ENCODE results near the gene STK26. TPM values are rescaled to one million over a fixed set of nuclear protein-coding genes. Genes with fewer than 3 reads are reported as not detected.

STK26 gene
- total and polyA plus RNA-seq, 2 experiments from 2014 or later: 65.2 to 110 TPM

- peak; percentile 63 for ATAC-seq
- H3K36me3 Mint-ChIP-seq (ENCODE audit: low read depth): no peaks in the 10 kb centered on the region
These were observed 17.9 kb downstream of the STK26 start for GRCh38 chrX:132041015-132041414.

GRCh38 chrX:132043977-132044376, 20.9 kb downstream of the STK26 start:
- H4K20me1 ChIP-seq (replicated peaks; ENCODE audit: insufficient read depth): peaks cover 4% of the 10 kb centered on the region; the same call in 1 of the 2 replicates
- H3K4me3 ChIP-seq: peak overlapping the region; percentile 21; the same call in 1 of the 2 replicates
- no peaks in the 10 kb centered on the region for H3K27me3 ChIP-seq (ENCODE audit: insufficient read depth)
- Mint-ChIP-seq H3K4me1 (peaks cover 55% of the 10 kb centered on the region), H3K9me3 (no peaks in the 10 kb centered on the region), H3K27ac (peak overlapping the region; percentile 80; the same call in 1 of the 2 replicates), H3K4me3 (peak overlapping the region; percentile 17; the same call in 2 of the 3 replicates), H3K36me3 (ENCODE audit: low read depth) (no peaks in the 10 kb centered on the region), H3K27me3 (ENCODE audit: insufficient read depth, low read depth, poor library complexity) (peaks cover 3% of the 10 kb centered on the region)
- ATAC-seq (peak; percentile 81), DNase-seq (ENCODE audit: low spot score) (no peak)
- H3K9me2 ChIP-seq (ENCODE audit: insufficient read depth): no peaks in the 10 kb centered on the region
- peak overlapping the region; percentile 62; the same call in 1 of the 2 replicates for H3K27ac ChIP-seq (ENCODE audit: low read depth)
- H3K4me1 ChIP-seq (ENCODE audit: insufficient read depth): peaks cover 60% of the 10 kb centered on the region
- no peaks in the 10 kb centered on the region for H3K36me3 ChIP-seq (ENCODE audit: insufficient read depth)
- peak overlapping the region; percentile 70 for H3K4me2 ChIP-seq
- peaks cover 82% of the 10 kb centered on the region for H3K79me2 ChIP-seq (replicated peaks; ENCODE audit: insufficient read depth)
- H2AFZ ChIP-seq: no peak overlapping the region
- H3F3A ChIP-seq (replicated peaks; ENCODE audit: low read depth): no peaks in the 10 kb centered on the region
- TF ChIP-seq ZNF331 (CRISPR knock-in tag; IDR thresholded peaks at IDR 0.05; ENCODE audit: low read depth): no peak
- no peak for TF ChIP-seq ETS1 (IDR thresholded peaks at IDR 0.05)
- TF ChIP-seq ZNF114 (CRISPR knock-in tag; IDR thresholded peaks at IDR 0.05): no peak
- no peak for TF ChIP-seq JUNB (IDR thresholded peaks at IDR 0.05; ENCODE audit: unreplicated experiment)
- no peak for TF ChIP-seq REST (IDR thresholded peaks at IDR 0.05; ENCODE audit: unreplicated experiment)
- no peak for TF ChIP-seq STAT1 (IDR thresholded peaks at IDR 0.05; ENCODE audit: unreplicated experiment)
- TF ChIP-seq ZNF462 (CRISPR knock-in tag; IDR thresholded peaks at IDR 0.05): no peak
- TF ChIP-seq EZH2 (IDR thresholded peaks at IDR 0.05; ENCODE audit: low read depth, unreplicated experiment): no peak
- no peak for TF ChIP-seq POLR2AphosphoS5 (IDR thresholded peaks at IDR 0.05; ENCODE audit: low read depth)
- TF ChIP-seq EZH2phosphoT487 (IDR thresholded peaks at IDR 0.05; ENCODE audit: unreplicated experiment): no peak
- no peak for TF ChIP-seq CREB1 (CRISPR knock-in tag; IDR thresholded peaks at IDR 0.05; ENCODE audit: low read depth)

More at GRCh38 chrX:132041015-132041414, 17.9 kb downstream of the STK26 start:
- Histone ChIP-seq H3K27ac (ENCODE audit: low read depth) (no peak overlapping the region), H3K4me2 (peak overlapping the region; percentile 15; the same call in 1 of the 2 replicates), H3K79me2 (replicated peaks; ENCODE audit: insufficient read depth) (peaks cover 86% of the 10 kb centered on the region), H4K20me1 (replicated peaks; ENCODE audit: insufficient read depth) (peaks cover 15% of the 10 kb centered on the region), H3K27me3 (ENCODE audit: insufficient read depth) (no peaks in the 10 kb centered on the region), H2AFZ (no peak overlapping the region), H3K4me1 (ENCODE audit: insufficient read depth) (peaks cover 77% of the 10 kb centered on the region), H3K9me2 (ENCODE audit: insufficient read depth) (no peaks in the 10 kb centered on the region), H3K36me3 (ENCODE audit: insufficient read depth) (no peaks in the 10 kb centered on the region), H3F3A (replicated peaks; ENCODE audit: low read depth) (no peaks in the 10 kb centered on the region), H3K4me3 (no peak overlapping the region)
- peak overlapping the region; percentile 41; the same call in 2 of the 3 replicates for H3K4me3 Mint-ChIP-seq
- H3K9me3 Mint-ChIP-seq: no peaks in the 10 kb centered on the region
- no peak for TF ChIP-seq JUNB (IDR thresholded peaks at IDR 0.05; ENCODE audit: unreplicated experiment)
- no peak for TF ChIP-seq CREB1 (CRISPR knock-in tag; IDR thresholded peaks at IDR 0.05; ENCODE audit: low read depth)
- no peak for TF ChIP-seq ZNF331 (CRISPR knock-in tag; IDR thresholded peaks at IDR 0.05; ENCODE audit: low read depth)
- TF ChIP-seq ZNF114 (CRISPR knock-in tag; IDR thresholded peaks at IDR 0.05): no peak
- peak overlapping the region; percentile 79 for H3K27ac Mint-ChIP-seq
- peaks cover 63% of the 10 kb centered on the region for H3K4me1 Mint-ChIP-seq
- DNase-seq (ENCODE audit: low spot score): peak; percentile 8
- peaks cover 3% of the 10 kb centered on the region for H3K27me3 Mint-ChIP-seq (ENCODE audit: insufficient read depth, low read depth, poor library complexity)

Data from GM23338 (cell line).